Astrocyte of the spinal cord (primary cell): Measurements from ENCODE around the gene ALDH3B2.

Experiments
- DNase-seq: peaks from one replicate; pipeline ENCODE4 v3.0.0; 2011; ENCODE audit warnings: low read depth, low spot score
- H3K4me3 ChIP-seq: 2 replicates; pipeline ENCODE4 v1.5.1; 2011; ENCODE audit warnings: low read depth, mild to moderate bottlenecking, low read length, moderate library complexity
- in situ Hi-C: cut with HindIII; loops from 2 replicates; pipeline ENCODE4 v1.10.0; 2017; ENCODE audit warnings: low sequenced_read_pairs
- TF ChIP-seq, protein P1 (sequence below): IDR thresholded peaks from 2 replicates; pipeline ENCODE4 v1.5.1; 2012; ENCODE audit warnings: low read depth, mild to moderate bottlenecking, low read length, inconsistent platforms

Gene ALDH3B2

GRCh38 chr11:67654225-67654624 is 20.2 kb downstream of the ALDH3B2 start:
- no peak overlapping the region for H3K4me3 ChIP-seq
- TF ChIP-seq, protein P1, sequence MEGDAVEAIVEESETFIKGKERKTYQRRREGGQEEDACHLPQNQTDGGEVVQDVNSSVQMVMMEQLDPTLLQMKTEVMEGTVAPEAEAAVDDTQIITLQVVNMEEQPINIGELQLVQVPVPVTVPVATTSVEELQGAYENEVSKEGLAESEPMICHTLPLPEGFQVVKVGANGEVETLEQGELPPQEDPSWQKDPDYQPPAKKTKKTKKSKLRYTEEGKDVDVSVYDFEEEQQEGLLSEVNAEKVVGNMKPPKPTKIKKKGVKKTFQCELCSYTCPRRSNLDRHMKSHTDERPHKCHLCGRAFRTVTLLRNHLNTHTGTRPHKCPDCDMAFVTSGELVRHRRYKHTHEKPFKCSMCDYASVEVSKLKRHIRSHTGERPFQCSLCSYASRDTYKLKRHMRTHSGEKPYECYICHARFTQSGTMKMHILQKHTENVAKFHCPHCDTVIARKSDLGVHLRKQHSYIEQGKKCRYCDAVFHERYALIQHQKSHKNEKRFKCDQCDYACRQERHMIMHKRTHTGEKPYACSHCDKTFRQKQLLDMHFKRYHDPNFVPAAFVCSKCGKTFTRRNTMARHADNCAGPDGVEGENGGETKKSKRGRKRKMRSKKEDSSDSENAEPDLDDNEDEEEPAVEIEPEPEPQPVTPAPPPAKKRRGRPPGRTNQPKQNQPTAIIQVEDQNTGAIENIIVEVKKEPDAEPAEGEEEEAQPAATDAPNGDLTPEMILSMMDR: no peak
- in situ Hi-C loops: no loop called here
- DNase-seq: no peak

DNA sequence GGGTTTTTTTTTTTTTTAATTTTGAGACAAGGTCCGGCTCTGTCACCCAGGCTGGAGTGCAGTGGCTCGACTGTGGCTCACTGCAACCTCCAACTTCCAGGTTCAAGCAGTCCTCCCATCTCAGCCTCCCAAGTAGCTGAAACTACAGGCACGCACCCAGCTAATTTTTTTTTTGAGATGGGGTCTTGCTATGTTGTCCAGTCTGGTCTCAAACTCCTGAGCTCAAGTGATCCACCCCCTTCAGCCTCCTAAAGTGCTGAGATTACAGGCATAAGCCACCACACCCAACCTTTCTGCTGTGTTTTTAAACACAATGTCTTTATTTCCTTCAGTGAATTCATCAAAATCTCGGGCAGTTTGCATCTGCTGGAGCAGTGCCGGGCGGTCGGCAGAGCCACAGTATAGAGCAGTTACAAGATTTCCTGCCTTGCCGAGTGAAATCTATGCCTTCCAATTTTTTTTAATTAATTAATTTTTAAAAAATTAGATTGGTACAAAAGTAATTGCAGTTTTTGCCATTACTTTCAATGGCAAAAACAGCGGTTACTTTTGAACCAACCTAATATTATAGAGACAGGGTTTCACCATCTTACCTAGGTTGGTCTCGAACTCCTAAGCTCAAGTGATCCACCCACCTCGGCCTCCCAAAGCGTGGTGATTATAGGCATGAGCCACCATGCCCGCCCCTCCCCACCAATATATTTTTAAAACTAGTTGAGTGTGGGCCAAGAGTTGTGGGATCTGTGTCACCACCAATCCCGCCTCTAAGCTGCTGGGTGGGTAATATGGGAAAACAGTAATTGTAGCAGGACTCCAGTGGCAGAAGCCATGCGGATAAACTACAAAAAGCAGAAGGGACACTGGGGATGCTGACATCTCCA is 21.2 kb downstream of the ALDH3B2 start:
- in situ Hi-C loops: no loop called here
- DNase-seq: no peak
- TF ChIP-seq, protein P1: no peak
- H3K4me3 ChIP-seq: no peak overlapping the region

DNA sequence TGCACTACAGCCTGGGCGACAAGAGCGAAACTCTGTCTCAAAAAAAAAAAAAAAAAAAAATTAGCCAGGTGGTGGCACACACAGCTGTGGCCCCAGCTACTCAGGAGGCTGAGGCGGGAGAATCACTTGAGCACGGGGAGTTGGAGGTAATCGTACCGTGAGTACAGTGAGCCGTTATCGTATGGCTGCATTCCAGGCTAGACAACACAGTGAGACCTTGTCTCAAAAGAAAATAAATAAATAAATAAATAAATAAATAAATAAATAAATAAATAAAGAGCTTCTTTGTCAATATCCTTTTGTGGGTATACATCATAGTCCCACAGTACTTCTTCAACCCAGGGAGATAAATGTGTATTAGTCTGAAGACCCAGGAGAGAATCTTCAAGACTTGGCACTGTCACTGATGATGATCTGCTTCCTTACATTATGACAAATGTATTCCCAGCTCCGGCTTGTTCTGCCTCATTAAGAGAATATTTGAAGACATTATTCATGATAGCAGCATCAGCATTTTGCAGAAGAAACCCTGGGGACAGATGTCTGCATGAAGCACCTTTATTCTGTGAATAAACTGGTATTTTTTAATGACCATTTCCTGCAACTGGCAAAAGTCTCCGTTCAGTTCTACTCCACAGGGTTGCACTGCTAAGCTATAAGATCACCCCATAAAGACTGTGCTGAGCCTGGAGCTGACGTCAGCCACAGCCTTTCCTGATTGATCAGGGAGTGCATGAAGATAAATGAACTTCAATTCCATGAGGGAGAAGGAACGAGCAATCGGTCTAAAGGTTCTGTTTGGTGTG is 22.2 kb downstream of the ALDH3B2 start:
- in situ Hi-C loops: no loop called here
- DNase-seq: no peak
- H3K4me3 ChIP-seq: no peak overlapping the region
- TF ChIP-seq, protein P1: no peak

- in situ Hi-C loops: no loop called here
- H3K4me3 ChIP-seq: no peak overlapping the region
- DNase-seq: no peak
- TF ChIP-seq, protein P1: no peak
Observed at GRCh38 chr11:67649634-67650510, 24.6 kb downstream of the ALDH3B2 start.

DNA sequence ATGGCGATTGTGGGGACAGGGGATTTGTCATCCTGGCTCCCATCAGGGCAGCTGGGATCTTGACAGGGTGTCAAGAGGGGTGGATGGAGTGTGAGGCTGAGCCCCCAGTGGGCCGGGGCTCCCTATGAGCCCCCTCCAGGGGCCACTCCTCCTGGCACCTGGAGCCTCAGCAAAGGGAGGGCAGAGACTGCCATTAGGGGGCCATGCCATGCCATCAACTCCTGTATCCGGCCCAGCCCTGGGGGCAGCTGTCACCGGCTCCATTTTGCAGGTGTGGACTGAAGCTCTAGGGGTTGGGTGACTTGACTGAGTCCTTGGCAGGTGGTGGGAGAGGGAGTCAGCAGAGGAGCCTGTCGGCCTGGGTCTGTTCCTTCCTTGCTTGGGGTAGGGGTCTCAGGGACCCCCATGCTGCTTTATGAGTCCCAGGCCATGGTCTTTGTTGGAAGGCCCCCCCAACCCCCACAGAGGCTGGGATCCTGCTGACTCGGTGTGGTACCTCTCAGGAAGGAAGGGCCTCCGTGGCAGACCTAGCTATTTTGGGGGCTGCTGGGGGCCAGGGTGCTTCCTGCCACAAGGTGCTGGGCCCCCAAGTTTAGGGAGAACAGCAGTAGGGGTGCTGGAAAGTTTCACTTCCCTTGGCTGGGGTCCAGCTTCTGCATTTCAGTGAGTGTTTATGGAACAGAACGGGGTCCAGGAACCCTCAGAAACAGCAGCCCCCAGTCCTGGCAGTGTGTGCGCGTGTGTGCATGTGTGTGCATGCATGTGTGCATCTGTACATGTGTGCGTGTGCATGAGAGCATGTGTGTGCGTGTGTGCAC is 25.4 kb downstream of the ALDH3B2 start:
- TF ChIP-seq, protein P1: no peak
- DNase-seq: no peak
- in situ Hi-C loops: no loop called here
- H3K4me3 ChIP-seq: no peak overlapping the region
